ENCODE data around the gene PKP1. TPM values are rescaled to one million over a fixed set of nuclear protein-coding genes. Genes with fewer than 3 reads are reported as not detected.

PKP1 gene
- total RNA-seq, 2 donors from 2014 or later: 0.18 to 0.44 TPM

GRCh38 chr1:201316556-201316955, 33.2 kb downstream of the PKP1 start:
- Histone ChIP-seq H3K9ac (ENCODE audit: extremely low read depth, low read length, poor library complexity, severe bottlenecking) (no peak overlapping the region), H3K4me1 (ENCODE audit: control insufficient read depth, insufficient read depth, low read length) (no peaks in the 10 kb centered on the region), H3K36me3 (ENCODE audit: control insufficient read depth, insufficient read depth, low read length) (no peaks in the 10 kb centered on the region), H3K9me3 (ENCODE audit: control insufficient read depth, low read length) (no peaks in the 10 kb centered on the region), H3K27me3 (ENCODE audit: control insufficient read depth, insufficient read depth, low read length, poor library complexity, severe bottlenecking) (no peaks in the 10 kb centered on the region), H3K4me3 (ENCODE audit: low read length) (no peak overlapping the region), H3K27ac (ENCODE audit: low read depth, low read length) (no peak overlapping the region)
- H3K27ac Mint-ChIP-seq: no peak overlapping the region
- H3K36me3 Mint-ChIP-seq (ENCODE audit: low read depth): no peaks in the 10 kb centered on the region
- TF ChIP-seq, protein P1, sequence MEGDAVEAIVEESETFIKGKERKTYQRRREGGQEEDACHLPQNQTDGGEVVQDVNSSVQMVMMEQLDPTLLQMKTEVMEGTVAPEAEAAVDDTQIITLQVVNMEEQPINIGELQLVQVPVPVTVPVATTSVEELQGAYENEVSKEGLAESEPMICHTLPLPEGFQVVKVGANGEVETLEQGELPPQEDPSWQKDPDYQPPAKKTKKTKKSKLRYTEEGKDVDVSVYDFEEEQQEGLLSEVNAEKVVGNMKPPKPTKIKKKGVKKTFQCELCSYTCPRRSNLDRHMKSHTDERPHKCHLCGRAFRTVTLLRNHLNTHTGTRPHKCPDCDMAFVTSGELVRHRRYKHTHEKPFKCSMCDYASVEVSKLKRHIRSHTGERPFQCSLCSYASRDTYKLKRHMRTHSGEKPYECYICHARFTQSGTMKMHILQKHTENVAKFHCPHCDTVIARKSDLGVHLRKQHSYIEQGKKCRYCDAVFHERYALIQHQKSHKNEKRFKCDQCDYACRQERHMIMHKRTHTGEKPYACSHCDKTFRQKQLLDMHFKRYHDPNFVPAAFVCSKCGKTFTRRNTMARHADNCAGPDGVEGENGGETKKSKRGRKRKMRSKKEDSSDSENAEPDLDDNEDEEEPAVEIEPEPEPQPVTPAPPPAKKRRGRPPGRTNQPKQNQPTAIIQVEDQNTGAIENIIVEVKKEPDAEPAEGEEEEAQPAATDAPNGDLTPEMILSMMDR (conservative IDR thresholded peaks at IDR 0.05): no peak
- H3K9me3 Mint-ChIP-seq: no peaks in the 10 kb centered on the region
- WGBS, 2 experiments (ENCODE audit: insufficient coverage in 1 of 2, insufficient read length in 1 of 2): 86 to 95% methylated on average over 2 to 5 of the region's 5 CpGs
- H3K4me3 Mint-ChIP-seq: no peak overlapping the region
- DNase-seq: no peak
- peaks cover 2% of the 10 kb centered on the region for H3K4me1 Mint-ChIP-seq
- peaks cover 2% of the 10 kb centered on the region for H3K27me3 Mint-ChIP-seq (ENCODE audit: insufficient read depth)

- Histone ChIP-seq H3K9ac (ENCODE audit: extremely low read depth, low read length, poor library complexity, severe bottlenecking) (no peak overlapping the region), H3K27me3 (ENCODE audit: control insufficient read depth, insufficient read depth, low read length, poor library complexity, severe bottlenecking) (no peaks in the 10 kb centered on the region), H3K27ac (ENCODE audit: low read depth, low read length) (no peak overlapping the region), H3K4me3 (ENCODE audit: low read length) (no peak overlapping the region), H3K36me3 (ENCODE audit: control insufficient read depth, insufficient read depth, low read length) (no peaks in the 10 kb centered on the region), H3K4me1 (ENCODE audit: control insufficient read depth, insufficient read depth, low read length) (no peaks in the 10 kb centered on the region), H3K9me3 (ENCODE audit: control insufficient read depth, low read length) (no peaks in the 10 kb centered on the region)
- 94 to 96% methylated on average over 11 to 13 of the region's 13 CpGs for WGBS, 2 experiments (ENCODE audit: insufficient coverage in 1 of 2, insufficient read length in 1 of 2)
- Mint-ChIP-seq H3K36me3 (ENCODE audit: low read depth) (no peaks in the 10 kb centered on the region), H3K9me3 (no peaks in the 10 kb centered on the region), H3K27ac (no peak overlapping the region), H3K4me3 (no peak overlapping the region), H3K27me3 (ENCODE audit: insufficient read depth) (peaks cover 2% of the 10 kb centered on the region), H3K4me1 (peaks cover 2% of the 10 kb centered on the region)
- no peak for DNase-seq
- TF ChIP-seq, protein P1 (conservative IDR thresholded peaks at IDR 0.05): no peak
These were observed 34.2 kb downstream of the PKP1 start for GRCh38 chr1:201317551-201317950.

DNA sequence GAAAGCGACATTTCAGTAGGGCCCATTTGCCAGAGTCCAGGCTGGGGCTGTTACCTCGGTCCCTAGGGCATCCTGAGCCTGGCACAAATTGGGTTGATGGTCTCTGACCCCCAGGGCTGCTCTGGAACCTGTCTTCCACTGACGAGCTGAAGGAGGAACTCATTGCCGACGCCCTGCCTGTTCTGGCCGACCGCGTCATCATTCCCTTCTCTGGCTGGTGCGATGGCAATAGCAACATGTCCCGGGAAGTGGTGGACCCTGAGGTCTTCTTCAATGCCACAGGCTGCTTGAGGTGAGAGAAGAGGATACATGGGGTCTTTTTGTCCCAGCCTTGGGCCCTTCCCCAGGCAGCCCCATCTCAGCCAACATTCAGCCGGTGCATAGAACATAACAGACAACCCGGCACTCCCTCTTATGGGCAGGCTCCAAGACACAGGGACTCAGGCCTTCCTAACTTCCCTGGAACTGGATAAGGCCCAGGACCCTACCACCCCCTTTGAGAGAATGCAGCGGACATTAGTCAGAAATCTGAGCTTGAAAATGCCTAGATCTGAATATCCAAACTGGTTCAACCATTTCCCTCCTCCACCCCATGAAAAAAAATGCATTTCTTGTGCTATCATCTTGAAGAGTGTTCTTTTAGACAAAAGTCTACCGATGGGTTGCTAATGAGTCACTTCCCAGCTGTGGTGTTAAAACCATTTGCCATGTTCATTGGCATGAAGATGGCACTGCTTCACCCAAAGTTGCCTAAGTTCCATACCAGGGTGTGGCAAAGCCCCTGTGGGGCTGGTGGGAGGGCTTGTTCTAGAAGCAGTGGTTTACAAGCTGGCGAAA, 35.4 kb downstream of the PKP1 start:
- no peak overlapping the region for H3K4me3 ChIP-seq (ENCODE audit: low read length)
- H3K36me3 ChIP-seq (ENCODE audit: control insufficient read depth, insufficient read depth, low read length): no peaks in the 10 kb centered on the region
- WGBS, 2 experiments (ENCODE audit: insufficient coverage in 1 of 2, insufficient read length in 1 of 2): 88 to 93% methylated on average over 8 to 15 of the region's 15 CpGs
- Mint-ChIP-seq H3K4me3 (no peak overlapping the region), H3K36me3 (ENCODE audit: low read depth) (no peaks in the 10 kb centered on the region), H3K27me3 (ENCODE audit: insufficient read depth) (peaks cover 2% of the 10 kb centered on the region), H3K27ac (no peak overlapping the region), H3K9me3 (no peaks in the 10 kb centered on the region), H3K4me1 (peaks cover 2% of the 10 kb centered on the region)
- H3K9ac ChIP-seq (ENCODE audit: extremely low read depth, low read length, poor library complexity, severe bottlenecking): no peak overlapping the region
- no peak overlapping the region for H3K27ac ChIP-seq (ENCODE audit: low read depth, low read length)
- H3K27me3 ChIP-seq (ENCODE audit: control insufficient read depth, insufficient read depth, low read length, poor library complexity, severe bottlenecking): no peaks in the 10 kb centered on the region
- no peaks in the 10 kb centered on the region for H3K4me1 ChIP-seq (ENCODE audit: control insufficient read depth, insufficient read depth, low read length)
- no peaks in the 10 kb centered on the region for H3K9me3 ChIP-seq (ENCODE audit: control insufficient read depth, low read length)
- DNase-seq: no peak
- TF ChIP-seq, protein P1 (conservative IDR thresholded peaks at IDR 0.05): no peak

Measured in endodermal cell (in vitro differentiated cells).